Daoy (cell line): Measurements from ENCODE around the gene ASB18. TPM values are rescaled to one million over a fixed set of nuclear protein-coding genes. Genes with fewer than 3 reads are reported as not detected.

ENCODE experiments used
- total RNA-seq: library from RNA; depleted of rRNA; stranded (reverse); fragments of >200 nt; shearing (Covaris generic); gene quantifications from 2 replicates; pipeline ENCODE4 v1.2.3, GENCODE V29; 2014; rRNA removed

Gene ASB18
- total RNA-seq, 1 experiment from 2014 or later, result not detected

Other genes with a start within 250 kb of the ASB18 start
- gene GBX2, start 96.0 kb downstream of the ASB18 start, total RNA-seq, result 3.7 and 8.0 TPM in 2 replicates